Right atrium auricular region (tissue), 2 donors: Measurements from ENCODE around the gene NGFR. TPM values are rescaled to one million over a fixed set of nuclear protein-coding genes. Genes with fewer than 3 reads are reported as not detected.

Experiments
- DNase-seq: peaks from one replicate; pipeline ENCODE4 v3.0.0-alpha.2; 2019; ENCODE audit warnings: low spot score
- H3K27ac ChIP-seq, 2 donors: fragments of 200-600 bp; sonication (generic); 1 replicate in 1 of 2; 2 replicates in 1 of 2; pipeline ENCODE4 v1.5.1; 2016 to 2019
- H3K27me3 ChIP-seq, 2 donors: fragments of 200-600 bp; sonication (generic); one replicate each; pipeline versions ENCODE4 v1.5.1 to v1.6.0; 2017 to 2019
- H3K36me3 ChIP-seq: fragments of 200-600 bp; sonication (generic); one replicate; pipeline ENCODE4 v1.5.1; 2016
- H3K4me1 ChIP-seq, 2 donors: fragments of 200-600 bp; sonication (generic); one replicate each; pipeline versions ENCODE4 v1.5.1 to v1.6.0; 2017 to 2019
- H3K4me3 ChIP-seq, 2 donors: fragments of 200-600 bp; sonication (generic); 1 replicate in 1 of 2; 2 replicates in 1 of 2; pipeline ENCODE4 v1.5.1; 2017 to 2019; ENCODE audit warnings: mild to moderate bottlenecking in 1 of 2, moderate library complexity in 1 of 2
- H3K9me3 ChIP-seq, 2 donors: fragments of 200-600 bp; sonication (generic); one replicate each; pipeline ENCODE4 v1.5.1; 2019
- total RNA-seq, 2 donors: library from RNA; depleted of rRNA; stranded (reverse); fragments of >200 nt; gene quantifications; one replicate each; pipeline ENCODE4 v1.1.0, GENCODE V29; 2016
- TF ChIP-seq, protein P1 (sequence below), 2 donors: fragments of 200-600 bp; sonication (generic); IDR thresholded peaks; one replicate each; pipeline ENCODE4 v1.5.1; 2019; ENCODE audit warnings: antibody characterized with exemption in 2 of 2

The NGFR gene
- total RNA-seq, 2 donors from 2014 or later: 13.9 to 16.7 TPM

GRCh38 chr17:49480836-49481615, 14.1 kb upstream of the NGFR start:
- Histone ChIP-seq H3K27ac (no peak overlapping the region), H3K36me3 (no peaks in the 10 kb centered on the region), H3K9me3 (no peaks in the 10 kb centered on the region), H3K4me3 (no peak overlapping the region), H3K4me1 (no peaks in the 10 kb centered on the region), H3K27me3 (peaks cover 0 to 3% of the 10 kb centered on the region in 2 donors)
- TF ChIP-seq, protein P1, sequence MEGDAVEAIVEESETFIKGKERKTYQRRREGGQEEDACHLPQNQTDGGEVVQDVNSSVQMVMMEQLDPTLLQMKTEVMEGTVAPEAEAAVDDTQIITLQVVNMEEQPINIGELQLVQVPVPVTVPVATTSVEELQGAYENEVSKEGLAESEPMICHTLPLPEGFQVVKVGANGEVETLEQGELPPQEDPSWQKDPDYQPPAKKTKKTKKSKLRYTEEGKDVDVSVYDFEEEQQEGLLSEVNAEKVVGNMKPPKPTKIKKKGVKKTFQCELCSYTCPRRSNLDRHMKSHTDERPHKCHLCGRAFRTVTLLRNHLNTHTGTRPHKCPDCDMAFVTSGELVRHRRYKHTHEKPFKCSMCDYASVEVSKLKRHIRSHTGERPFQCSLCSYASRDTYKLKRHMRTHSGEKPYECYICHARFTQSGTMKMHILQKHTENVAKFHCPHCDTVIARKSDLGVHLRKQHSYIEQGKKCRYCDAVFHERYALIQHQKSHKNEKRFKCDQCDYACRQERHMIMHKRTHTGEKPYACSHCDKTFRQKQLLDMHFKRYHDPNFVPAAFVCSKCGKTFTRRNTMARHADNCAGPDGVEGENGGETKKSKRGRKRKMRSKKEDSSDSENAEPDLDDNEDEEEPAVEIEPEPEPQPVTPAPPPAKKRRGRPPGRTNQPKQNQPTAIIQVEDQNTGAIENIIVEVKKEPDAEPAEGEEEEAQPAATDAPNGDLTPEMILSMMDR (IDR thresholded peaks at IDR 0.05): no peak
- no peak for DNase-seq

DNA sequence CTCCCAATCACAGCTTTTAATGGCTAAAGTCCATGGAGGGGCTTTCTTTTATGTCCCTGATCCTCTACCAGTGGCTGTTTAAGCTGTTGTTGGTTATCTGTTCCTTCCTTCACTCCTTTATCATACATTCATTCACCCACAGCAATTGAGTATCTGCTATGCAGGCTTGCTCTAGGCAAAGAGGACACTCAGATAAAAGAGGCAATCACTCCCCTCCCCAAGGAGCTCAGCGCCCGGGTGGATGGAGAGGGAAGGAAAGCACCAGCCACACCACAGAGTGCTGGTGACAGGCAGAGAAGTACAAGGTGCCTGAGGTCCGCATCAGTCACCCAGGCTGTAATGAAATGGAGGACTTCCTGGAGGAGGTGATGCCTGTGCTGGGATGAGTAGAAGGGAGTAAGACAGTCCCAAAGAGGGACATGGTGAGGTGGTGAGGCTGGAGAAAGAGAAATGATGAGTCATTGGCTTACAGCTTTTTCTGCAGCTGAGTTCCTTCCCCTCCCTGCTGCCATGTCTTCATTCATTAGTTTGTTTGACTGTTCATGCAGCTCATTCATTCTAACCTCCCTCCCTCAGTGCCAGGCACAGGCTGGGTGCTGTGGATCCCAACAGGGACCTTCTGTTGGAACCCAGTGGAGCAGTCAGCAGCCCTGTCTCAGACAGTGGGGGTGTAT, 12.8 kb upstream of the NGFR start:
- Histone ChIP-seq H3K4me3 (no peak overlapping the region), H3K36me3 (no peaks in the 10 kb centered on the region), H3K9me3 (no peaks in the 10 kb centered on the region), H3K27ac (no peak overlapping the region), H3K27me3 (peaks cover 0 to 3% of the 10 kb centered on the region in 2 donors), H3K4me1 (no peaks in the 10 kb centered on the region)
- no peak for DNase-seq
- TF ChIP-seq, protein P1 (IDR thresholded peaks at IDR 0.05): no peak

- DNase-seq: no peak
- H3K4me1 ChIP-seq: no peaks in the 10 kb centered on the region
- TF ChIP-seq, protein P1 (IDR thresholded peaks at IDR 0.05): no peak
- peaks cover 0 to 3% of the 10 kb centered on the region in 2 donors for H3K27me3 ChIP-seq
- H3K36me3 ChIP-seq: no peaks in the 10 kb centered on the region
- no peaks in the 10 kb centered on the region for H3K9me3 ChIP-seq
- H3K27ac ChIP-seq: no peak overlapping the region
- H3K4me3 ChIP-seq: no peak overlapping the region
Measured at GRCh38 chr17:49483599-49484509, 11.2 kb upstream of the NGFR start.

DNA sequence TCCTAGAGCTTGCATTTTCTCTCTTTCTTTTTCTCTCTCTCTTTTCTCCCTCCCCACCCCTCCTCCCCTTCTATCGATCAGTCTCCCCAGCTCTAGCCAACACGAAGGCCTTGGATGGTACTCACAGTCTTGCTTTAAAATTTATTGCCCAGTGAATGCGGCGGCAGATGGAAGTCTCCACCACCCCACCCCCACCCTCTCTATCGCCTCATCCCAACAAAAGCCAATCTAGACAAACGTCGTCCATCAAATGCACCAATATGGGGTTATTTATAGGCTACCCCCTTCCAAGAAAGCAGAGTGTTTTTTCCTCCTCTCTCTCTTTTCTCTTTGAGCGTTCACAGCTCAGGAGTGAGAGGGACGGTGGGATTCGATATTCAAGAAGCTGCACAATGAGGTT, 10.5 kb upstream of the NGFR start:
- Histone ChIP-seq H3K27me3 (peaks cover 0 to 3% of the 10 kb centered on the region in 2 donors), H3K9me3 (no peaks in the 10 kb centered on the region), H3K4me3 (no peak overlapping the region), H3K27ac (no peak overlapping the region), H3K4me1 (no peaks in the 10 kb centered on the region), H3K36me3 (no peaks in the 10 kb centered on the region)
- TF ChIP-seq, protein P1 (IDR thresholded peaks at IDR 0.05): no peak
- no peak for DNase-seq

GRCh38 chr17:49486012-49486641, 9.0 kb upstream of the NGFR start:
- no peak for DNase-seq
- Histone ChIP-seq H3K4me3 (no peak overlapping the region), H3K9me3 (no peaks in the 10 kb centered on the region), H3K36me3 (no peaks in the 10 kb centered on the region), H3K4me1 (no peaks in the 10 kb centered on the region), H3K27me3 (peaks cover 0 to 3% of the 10 kb centered on the region in 2 donors), H3K27ac (no peak overlapping the region)
- TF ChIP-seq, protein P1 (IDR thresholded peaks at IDR 0.05): no peak
